GM12878 (cell line): Measurements from ENCODE around the gene PITPNM1. TPM values are rescaled to one million over a fixed set of nuclear protein-coding genes. Genes with fewer than 3 reads are reported as not detected.

ENCODE experiments used
- ATAC-seq: fragments of 200-7000 bp; cut with Tn5 transposase; 3 replicates; pipeline ENCODE4 v1.9.1; 2020; ENCODE audit warnings: mild to moderate bottlenecking, moderate library complexity
- BruUV-seq: library from RNA; stranded (reverse); fragments of 400-500 nt; replicated peaks from 2 replicates; lab custom pipeline; 2021; lab: Mats Ljungman, UMichigan
- CTCF ChIA-PET: fragments of 300-600 bp; sonication (Branson Sonifier 250); formaldehyde crosslinking; extraction: SDS; loops from one replicate; lab custom pipeline; 2021; ENCODE audit warnings: inconsistent platforms; lab: Yijun Ruan, JAX
- POLR2A ChIA-PET: fragments of 350-600 bp; formaldehyde crosslinking; extraction: SDS; loops from one replicate; lab custom pipeline; 2021; ENCODE audit warnings: inconsistent platforms; lab: Charles Lee
- RAD21 ChIA-PET: fragments of 300-600 bp; sonication (Branson Sonifier 250); formaldehyde crosslinking; loops from one replicate; lab custom pipeline; 2023; ENCODE audit warnings: antibody characterized with exemption; ENCODE audit not compliant: unreplicated experiment; lab: Charles Lee
- SMC1A ChIA-PET: fragments of 300-600 bp; sonication (Branson Sonifier 250); formaldehyde crosslinking; loops from one replicate; lab custom pipeline; 2023; ENCODE audit not compliant: unreplicated experiment, uncharacterized antibody; lab: Charles Lee
- DNase-seq: peaks from one replicate; pipeline ENCODE4 v3.0.0-alpha.2; 2011; ENCODE audit warnings: low read depth, low spot score
- FAIRE-seq: peaks from 3 replicates; lab custom pipeline; 2011; peaks lifted over from hg19 to GRCh38; lab: Jason Lieb, UNC
- H2AFZ ChIP-seq: 2 replicates; pipeline ENCODE4 v1.6.0; 2011; ENCODE audit warnings: low read depth, low read length, control low read depth; ENCODE audit not compliant: control insufficient read depth
- H3K27ac ChIP-seq: 2 replicates; pipeline ENCODE4 v1.5.1; 2011; ENCODE audit warnings: control low read depth; ENCODE audit not compliant: control insufficient read depth, insufficient read depth
- H3K27me3 ChIP-seq, 2 experiments: replicated peaks in 1 of 2; 2 replicates each; pipeline versions ENCODE4 v1.6.0 to v1.6.1; 2011; ENCODE audit warnings: low read length in 1 of 2; ENCODE audit not compliant: control insufficient read depth in 2 of 2, insufficient read depth in 2 of 2
- H3K36me3 ChIP-seq, 2 experiments: 2 replicates each; pipeline ENCODE4 v1.5.1; 2011; ENCODE audit warnings: low read length in 1 of 2; ENCODE audit not compliant: control insufficient read depth in 2 of 2, insufficient read depth in 2 of 2
- H3K4me1 ChIP-seq: 2 replicates; pipeline ENCODE4 v1.6.1; 2011; ENCODE audit warnings: mild to moderate bottlenecking, low read length, moderate library complexity, mixed read lengths; ENCODE audit not compliant: control insufficient read depth, insufficient read depth
- H3K4me2 ChIP-seq: 2 replicates; pipeline ENCODE4 v1.6.0; 2011; ENCODE audit warnings: control low read depth; ENCODE audit not compliant: control insufficient read depth, insufficient read depth
- H3K4me3 ChIP-seq: fragments of 200-600 bp; sonication (generic); 2 replicates; pipeline ENCODE4 v1.5.1; 2016
- H3K79me2 ChIP-seq: 2 replicates; pipeline ENCODE4 v1.6.0; 2011; ENCODE audit warnings: low read length; ENCODE audit not compliant: control insufficient read depth, insufficient read depth
- H3K9ac ChIP-seq: 2 replicates; pipeline ENCODE4 v1.8.0; 2011; ENCODE audit warnings: low read length, control low read depth, mixed read lengths; ENCODE audit not compliant: control insufficient read depth, insufficient read depth
- H3K9me3 ChIP-seq: replicated peaks from 3 replicates; pipeline ENCODE4 v1.5.1; 2011; ENCODE audit warnings: mild to moderate bottlenecking, low read length; ENCODE audit not compliant: control insufficient read depth, insufficient read depth
- H4K20me1 ChIP-seq: 2 replicates; pipeline ENCODE4 v1.6.0; 2011; ENCODE audit not compliant: control insufficient read depth, insufficient read depth
- ATF3 ChIP-seq: IDR thresholded peaks from 2 replicates; pipeline ENCODE4 v1.6.1; 2011; ENCODE audit warnings: low read depth, mild to moderate bottlenecking, low read length, moderate library complexity, borderline replicate concordance; ENCODE audit errors: extremely low read depth
- FOS ChIP-seq: IDR thresholded peaks from 3 replicates; pipeline ENCODE4 v1.6.1; 2011; ENCODE audit warnings: borderline replicate concordance; ENCODE audit not compliant: insufficient read length; ENCODE audit errors: extremely low read depth
- GATAD2B ChIP-seq: fragments of 450-650 bp; conservative IDR thresholded peaks from 2 replicates; pipeline ENCODE4 v1.6.1; 2017; ENCODE audit warnings: low read depth, mild to moderate bottlenecking, moderate library complexity
- HDAC2 ChIP-seq: fragments of 200-600 bp; sonication (generic); IDR thresholded peaks from 2 replicates; pipeline ENCODE4 v1.6.1; 2017
- KAT2A ChIP-seq: conservative IDR thresholded peaks from 2 replicates; pipeline ENCODE4 v1.6.1; 2011; ENCODE audit warnings: low read depth, low read length; ENCODE audit not compliant: control insufficient read depth
- MXI1 ChIP-seq: fragments of 150-350 bp; IDR thresholded peaks from 2 replicates; pipeline ENCODE4 v1.6.1; 2011; ENCODE audit warnings: low read depth, mild to moderate bottlenecking, inconsistent platforms, low read length, improper control_type of control experiment
- PAX8 ChIP-seq: fragments of 450-650 bp; IDR thresholded peaks from 2 replicates; pipeline ENCODE4 v1.6.1; 2017; ENCODE audit warnings: mild to moderate bottlenecking, moderate library complexity
- PML ChIP-seq: IDR thresholded peaks from 2 replicates; pipeline ENCODE4 v1.6.1; 2012; ENCODE audit warnings: low read length, inconsistent platforms
- RB1 ChIP-seq: fragments of 450-650 bp; formaldehyde crosslinking; IDR thresholded peaks from 2 replicates; pipeline ENCODE4 v1.6.1; 2017; ENCODE audit warnings: mild to moderate bottlenecking, borderline replicate concordance
- RELA ChIP-seq: fragments of 450-650 bp; IDR thresholded peaks from 2 replicates; pipeline ENCODE4 v1.8.0; 2014; ENCODE audit warnings: borderline replicate concordance; ENCODE audit not compliant: partially characterized antibody
- TCF3 ChIP-seq: IDR thresholded peaks from 2 replicates; pipeline ENCODE4 v1.6.1; 2012; ENCODE audit warnings: low read depth, mild to moderate bottlenecking, low read length, borderline replicate concordance; ENCODE audit not compliant: insufficient read depth
- WRNIP1 ChIP-seq: IDR thresholded peaks from 2 replicates; pipeline ENCODE4 v1.6.1; 2011; ENCODE audit warnings: low read depth, low read length, improper control_type of control experiment, borderline replicate concordance
- ZNF592 ChIP-seq: fragments of 450-650 bp; IDR thresholded peaks from 2 replicates; pipeline ENCODE4 v1.6.1; 2017; ENCODE audit warnings: mild to moderate bottlenecking, moderate library complexity
- WGBS: methylation state at CpG from one replicate; pipeline ENCODE4 v1.1.6; 2016; ENCODE audit warnings: low lambda C conversion rate; ENCODE audit not compliant: insufficient replicate concordance, insufficient coverage; ENCODE audit errors: missing lambda C conversion rate; 5-methylcytosine and 5-hydroxymethylcytosine counted together
- in situ Hi-C: fragments of 300-500 bp; cut with MboI; formaldehyde crosslinking; loops from 9 replicates; pipeline ENCODE4 v1.14.3; 2018; ENCODE audit warnings: mixed read lengths
- intact Hi-C: fragments of 100-400 bp; cut with micrococcal nuclease; formaldehyde crosslinking; loops from one replicate; pipeline ENCODE4 v1.14.2; 2022; ENCODE audit not compliant: unreplicated experiment
- polyA plus RNA-seq, 11 experiments: library from polyadenylated mRNA; depleted of rRNA in 4 of 11; unstranded in 6 of 11; stranded (reverse) in 5 of 11; fragments of >200 nt; fragmentation: Nextera tagmentation in 4 of 11; fragmentation: Illumina TruSeq in 1 of 11; extraction: Ambion mirVana in 4 of 11; extraction: Trizol in 1 of 11; gene quantifications; 1 replicate in 1 of 11; 2 replicates in 10 of 11; pipeline versions ENCODE4 v1.2.1 to v1.2.3, GENCODE V29; 2011 to 2016; ENCODE audit warnings: inconsistent platforms in 2 of 11, missing spikeins in 2 of 11, low read depth in 1 of 11
- total RNA-seq, 4 experiments: library from RNA; depleted of rRNA in 3 of 4; stranded (reverse); fragments of >200 nt in 3 of 4; fragmentation: Illumina TruSeq in 1 of 4; extraction: Trizol in 1 of 4; gene quantifications; 2 replicates each; pipeline versions ENCODE4 v1.2.1 to v1.2.3, GENCODE V29; 2013 to 2021

Gene PITPNM1
- total and polyA plus RNA-seq, 10 of the 15 experiments (the other 5 are each of a cell fraction or from before 2014, with no cell fraction given) = 0.11 to 56.8 (median 16.5) TPM

- POLR2A ChIA-PET = interaction anchor here (0.6 to 8.1 kb wide), 19 partner anchors 9 to 681 kb away, joined by 3 to 78 read pairs (median 6); partner anchors contain the start of genes AIP, PITPNM1, PPP1CA and PTPRCAP
- no peak for DNase-seq
Observed at GRCh38 chr11:67468456-67468758, 36.8 kb downstream of the PITPNM1 start.

GRCh38 chr11:67468056-67468455 lies 37.1 kb downstream of the PITPNM1 start:
- Histone ChIP-seq H3K79me2 (peaks cover 14% of the 10 kb centered on the region), H3K4me2 (peak overlapping the region; percentile 98), H3K9ac (peak overlapping the region; percentile 85), H2AFZ (no peak overlapping the region), H3K27ac (peak overlapping the region; percentile 78), H3K9me3 (no peaks in the 10 kb centered on the region), H3K36me3 (no peaks in the 10 kb centered on the region; a peak in 1 of 4 replicates), H4K20me1 (no peaks in the 10 kb centered on the region), H3K4me3 (peak overlapping the region; percentile 86), H3K4me1 (peaks cover 37% of the 10 kb centered on the region), H3K27me3 (no peaks in the 10 kb centered on the region)
- POLR2A ChIA-PET = interaction anchor here (0.6 to 8.1 kb wide), 19 partner anchors 9 to 680 kb away, joined by 3 to 78 read pairs (median 6); partner anchors contain the start of genes AIP, PITPNM1, PPP1CA and PTPRCAP
- no TSS peak for BruUV-seq
- SMC1A ChIA-PET = interaction anchor here (0.9 to 5.2 kb wide), 12 partner anchors 8 to 147 kb away, joined by 3 to 46 read pairs (median 6); partner anchors contain the start of genes AIP, PITPNM1, PPP1CA and TBC1D10C
- RAD21 ChIA-PET = interaction anchor here (0.8 to 5.5 kb wide), 16 partner anchors 18 to 122 kb away, joined by 3 to 72 read pairs (median 5); partner anchors contain the start of genes AIP, CDK2AP2, PITPNM1 and POLD4
- in situ Hi-C loops (no loop called here), intact Hi-C loops (loop anchor here (2.0 kb wide), 2 partner anchors 31 to 67 kb away; partner anchors contain the start of genes PPP1CA and PTPRCAP)
- no peak for ATAC-seq
- 7% methylated on average over 5 of the region's 5 CpGs for WGBS
- CTCF ChIA-PET = interaction anchor here (0.7 to 5.1 kb wide), 15 partner anchors 9 to 180 kb away, joined by 3 to 36 read pairs (median 4); partner anchors contain the start of genes PITPNM1 and PPP1CA
- DNase-seq = no peak
- FAIRE-seq = no peak
- TF ChIP-seq ZNF592 = no peak
- TF ChIP-seq PAX8 = no peak
- TF ChIP-seq ATF3 = no peak
- TF ChIP-seq WRNIP1 = no peak
- no peak for TF ChIP-seq HDAC2
- no peak for TF ChIP-seq RB1

More at GRCh38 chr11:67468456-67468758, 36.8 kb downstream of the PITPNM1 start:
- CTCF ChIA-PET = interaction anchor here (0.7 to 5.1 kb wide), 17 partner anchors 9 to 180 kb away, joined by 3 to 36 read pairs (median 4); partner anchors contain the start of genes AIP, PITPNM1 and PPP1CA
- H3K27me3 ChIP-seq = no peaks in the 10 kb centered on the region
- peaks cover 14% of the 10 kb centered on the region for H3K79me2 ChIP-seq
- no TSS peak for BruUV-seq
- RAD21 ChIA-PET = interaction anchor here (0.7 to 5.5 kb wide), 16 partner anchors 17 to 123 kb away, joined by 3 to 72 read pairs (median 5); partner anchors contain the start of genes AIP, CDK2AP2, PITPNM1 and POLD4
- H3K27ac ChIP-seq = peak overlapping the region; percentile 78
- in situ Hi-C loops (no loop called here), intact Hi-C loops (loop anchor here (2.0 kb wide), 2 partner anchors 32 to 68 kb away; partner anchors contain the start of genes PPP1CA and PTPRCAP)
- no peak for FAIRE-seq
- TF ChIP-seq KAT2A (no peak), PML (0 out of 2 replicates have a peak, but pooled peaks have one; percentile 27), TCF3 (no peak), MXI1 (no peak), FOS (no peak), RELA (no peak), GATAD2B (0 out of 2 replicates have a peak, but pooled peaks have one; percentile 11)
- peak overlapping the region; percentile 85 for H3K9ac ChIP-seq
- H3K4me3 ChIP-seq = peak overlapping the region; percentile 86
- no peaks in the 10 kb centered on the region for H3K9me3 ChIP-seq
- peaks cover 37% of the 10 kb centered on the region for H3K4me1 ChIP-seq
- peak overlapping the region; percentile 73; the same call in 1 of the 2 replicates for H2AFZ ChIP-seq
- SMC1A ChIA-PET = interaction anchor here (0.9 to 5.2 kb wide), 12 partner anchors 8 to 146 kb away, joined by 3 to 46 read pairs (median 6); partner anchors contain the start of genes AIP, PITPNM1, PPP1CA and RAD9A
- H3K4me2 ChIP-seq = peak overlapping the region; percentile 98
- H3K36me3 ChIP-seq = no peaks in the 10 kb centered on the region
- 2% methylated on average over 6 of the region's 6 CpGs for WGBS
- peak; percentile 14 for ATAC-seq
- no peaks in the 10 kb centered on the region for H4K20me1 ChIP-seq
